HG02678 (cell line): ENCODE results near the gene SULT4A1.

Source experiments
- ATAC-seq: cut with Tn5 transposase; IDR thresholded peaks from one replicate; pipeline ENCODE4 v1.9.1; 2021; ENCODE audit warnings: mild to moderate bottlenecking, moderate library complexity; ENCODE audit not compliant: unreplicated experiment

Gene SULT4A1

DNA sequence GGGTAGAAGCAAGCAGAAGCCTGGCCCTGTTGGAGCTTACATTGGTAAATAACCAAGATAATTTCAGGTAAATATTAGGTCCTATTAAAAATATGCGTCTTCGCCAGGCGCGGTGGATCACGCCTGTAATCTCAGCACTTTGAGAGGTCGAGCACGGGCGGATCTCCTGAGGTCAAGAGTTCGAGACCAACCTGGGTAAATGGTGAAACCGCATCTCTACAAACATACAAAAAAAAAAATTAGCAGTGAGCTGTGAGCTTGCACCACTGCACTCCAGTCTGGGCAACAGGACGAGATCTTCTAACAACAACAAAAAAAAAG is 529 bp upstream of the SULT4A1 start:
- no peak for ATAC-seq

- no peak for ATAC-seq
These were observed 784 bp downstream of the SULT4A1 start for GRCh38 chr22:43861529-43861928.

DNA sequence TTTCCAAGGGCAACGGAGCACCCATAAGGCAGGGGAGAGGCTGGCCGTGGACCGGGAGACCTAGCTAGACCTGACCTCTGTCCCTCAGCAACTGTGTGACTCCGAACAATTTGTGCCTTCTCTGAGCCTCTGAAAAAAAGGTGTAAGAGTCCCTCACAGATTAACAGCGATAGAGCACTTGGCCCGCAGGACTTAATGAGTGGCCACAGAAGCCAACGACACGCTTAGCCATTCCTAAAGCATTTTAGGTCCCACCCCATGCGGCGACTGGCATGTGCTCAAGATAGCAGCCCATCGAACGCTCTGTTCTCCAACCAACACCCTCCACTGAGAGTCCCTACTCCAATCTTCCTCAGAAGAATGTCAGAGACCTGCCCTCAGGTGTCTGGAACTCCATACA is 1.5 kb downstream of the SULT4A1 start:
- ATAC-seq: no peak

GRCh38 chr22:43860126-43860525 is 2.2 kb downstream of the SULT4A1 start:
- no peak for ATAC-seq

DNA sequence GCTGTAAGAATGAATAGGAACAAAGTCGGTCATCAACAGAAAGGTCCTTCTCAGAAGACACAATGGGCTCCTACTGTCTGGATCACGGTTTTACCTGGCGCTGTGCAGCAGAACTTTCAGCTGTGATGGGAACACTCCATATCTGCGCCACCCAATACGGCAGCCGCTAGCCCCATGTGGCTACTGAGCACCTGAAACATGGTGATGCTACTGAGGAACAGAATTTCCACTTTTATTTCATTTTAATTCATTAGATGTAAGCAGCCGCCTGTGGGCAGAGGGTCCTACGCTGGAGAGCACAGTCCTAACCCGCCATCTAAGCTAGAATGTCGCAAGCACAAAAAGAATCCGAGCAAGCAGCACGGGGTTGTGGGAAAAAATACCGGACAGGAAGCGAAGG is 2.7 kb downstream of the SULT4A1 start:
- ATAC-seq: no peak

GRCh38 chr22:43859176-43859575 is 3.1 kb downstream of the SULT4A1 start:
- ATAC-seq: no peak

DNA sequence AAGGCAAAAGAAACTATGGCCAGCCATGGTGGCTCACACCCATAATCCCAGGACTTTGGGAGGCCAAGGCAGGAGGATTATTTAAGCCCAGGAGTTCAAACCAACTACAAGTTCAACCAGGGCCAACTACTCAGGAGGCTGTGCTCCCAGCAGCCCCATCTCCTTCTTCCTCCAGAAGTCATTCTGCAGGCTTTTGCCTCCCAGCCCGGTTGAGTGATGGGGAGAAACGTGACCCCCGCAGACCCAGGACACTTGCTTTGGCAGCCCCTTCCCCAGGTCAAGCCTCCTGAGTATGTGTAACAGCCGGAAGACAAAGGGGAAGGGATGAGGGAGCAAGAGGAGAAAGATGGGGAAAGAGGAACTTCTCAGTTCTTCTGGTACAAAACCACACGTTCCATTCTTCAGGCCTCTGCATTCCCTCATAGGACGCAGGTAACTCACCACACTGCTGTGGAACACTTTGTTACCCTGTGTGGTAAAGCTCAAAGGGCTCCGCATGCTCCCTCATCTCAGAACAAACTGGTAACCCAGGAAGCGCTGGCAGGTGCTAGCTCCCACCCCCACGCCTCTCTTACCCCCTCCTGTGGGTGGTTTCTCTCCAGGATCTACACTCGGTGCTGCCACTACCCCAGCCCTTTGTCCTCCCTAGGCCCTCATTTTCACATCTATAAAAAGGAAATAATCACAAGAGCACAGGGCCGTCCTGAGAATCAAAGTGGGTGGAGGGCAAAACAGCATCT is 4.0 kb downstream of the SULT4A1 start:
- ATAC-seq: no peak

GRCh38 chr22:43857367-43857766 is 4.9 kb downstream of the SULT4A1 start:
- no peak for ATAC-seq

DNA sequence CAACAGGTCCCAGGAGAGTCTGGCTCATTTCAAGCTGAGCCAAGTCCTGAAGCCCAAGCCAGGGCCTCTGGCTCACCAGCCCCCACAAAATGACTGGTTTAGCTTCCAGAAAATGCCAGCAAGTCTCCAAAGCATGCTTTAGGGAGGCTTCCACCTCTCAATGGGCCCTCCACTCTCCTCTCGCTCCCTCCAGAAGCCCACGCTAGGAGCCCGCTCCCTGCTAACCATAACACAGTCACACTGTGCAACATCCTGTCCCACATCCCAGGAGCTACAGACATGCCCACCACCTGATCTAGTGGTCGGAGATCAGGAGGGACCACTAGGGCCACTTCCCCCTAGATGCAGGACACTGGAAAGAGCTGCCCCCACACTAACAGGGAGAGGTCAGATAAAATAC is 6.9 kb downstream of the SULT4A1 start:
- no peak for ATAC-seq

DNA sequence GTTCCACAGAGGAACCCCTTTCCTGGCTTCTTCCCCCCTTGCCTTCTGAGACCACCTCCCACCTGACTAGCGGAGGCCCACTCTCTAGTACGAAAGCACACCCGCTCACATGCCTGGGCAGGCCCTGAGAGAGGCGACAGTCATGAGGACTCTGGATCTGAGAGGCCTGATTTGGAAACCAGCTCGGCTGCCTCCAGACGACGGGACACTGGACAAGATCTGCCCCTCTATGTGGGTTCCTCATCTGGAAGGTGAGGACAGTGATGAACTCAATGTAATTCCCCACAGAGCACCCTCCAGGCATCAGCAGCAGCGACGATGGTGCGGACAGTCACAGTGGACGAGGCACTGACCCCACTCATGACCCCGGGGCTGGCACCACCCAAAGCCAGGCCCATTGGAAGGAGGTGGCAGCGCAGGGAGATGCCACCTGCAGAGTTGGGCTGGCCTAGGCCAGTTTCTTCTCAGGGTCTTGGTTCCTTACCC is 7.5 kb downstream of the SULT4A1 start:
- no peak for ATAC-seq

- no peak for ATAC-seq
These were observed 8.1 kb downstream of the SULT4A1 start for GRCh38 chr22:43854121-43854785.

DNA sequence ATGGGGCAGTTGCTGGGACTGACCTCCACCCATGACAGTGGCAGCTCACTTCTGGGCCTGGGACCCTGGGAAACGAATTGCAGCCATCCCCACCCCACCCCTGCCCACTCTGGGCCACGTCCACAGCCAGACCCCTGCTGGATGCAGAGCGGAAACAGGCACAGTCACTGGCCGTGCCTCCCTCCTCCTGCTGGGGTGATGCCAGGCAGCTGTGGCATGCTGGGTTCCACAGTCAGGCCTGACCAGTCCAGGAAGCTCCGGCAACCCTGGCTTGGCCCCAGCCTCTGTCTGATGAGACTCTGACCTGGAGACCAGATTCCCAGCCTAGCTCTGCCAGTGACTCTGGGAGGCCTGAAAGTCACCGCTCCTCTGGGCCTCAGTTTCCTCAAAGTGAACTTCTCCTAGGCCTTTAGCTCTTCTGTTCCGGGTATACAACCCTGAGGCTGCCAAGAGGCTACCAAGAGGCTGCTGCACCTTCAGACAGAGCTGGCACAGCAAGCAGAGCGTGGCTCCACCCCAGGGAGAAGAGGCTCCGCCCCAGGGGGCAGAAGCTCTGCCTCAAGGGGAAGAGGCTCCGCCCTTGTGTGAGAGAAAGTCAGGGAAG is 8.9 kb downstream of the SULT4A1 start:
- ATAC-seq: no peak

GRCh38 chr22:43852573-43853327 is 9.6 kb downstream of the SULT4A1 start:
- ATAC-seq: no peak

GRCh38 chr22:43851979-43852307 is 10.4 kb downstream of the SULT4A1 start:
- ATAC-seq: no peak

GRCh38 chr22:43851058-43851978 is 11.0 kb downstream of the SULT4A1 start:
- no peak for ATAC-seq

- no peak for ATAC-seq
These were observed 11.8 kb downstream of the SULT4A1 start for GRCh38 chr22:43850529-43850928.

- no peak for ATAC-seq
These were observed 12.6 kb downstream of the SULT4A1 start for GRCh38 chr22:43849731-43850130.

GRCh38 chr22:43848366-43849171 is 13.7 kb downstream of the SULT4A1 start:
- ATAC-seq: no peak

DNA sequence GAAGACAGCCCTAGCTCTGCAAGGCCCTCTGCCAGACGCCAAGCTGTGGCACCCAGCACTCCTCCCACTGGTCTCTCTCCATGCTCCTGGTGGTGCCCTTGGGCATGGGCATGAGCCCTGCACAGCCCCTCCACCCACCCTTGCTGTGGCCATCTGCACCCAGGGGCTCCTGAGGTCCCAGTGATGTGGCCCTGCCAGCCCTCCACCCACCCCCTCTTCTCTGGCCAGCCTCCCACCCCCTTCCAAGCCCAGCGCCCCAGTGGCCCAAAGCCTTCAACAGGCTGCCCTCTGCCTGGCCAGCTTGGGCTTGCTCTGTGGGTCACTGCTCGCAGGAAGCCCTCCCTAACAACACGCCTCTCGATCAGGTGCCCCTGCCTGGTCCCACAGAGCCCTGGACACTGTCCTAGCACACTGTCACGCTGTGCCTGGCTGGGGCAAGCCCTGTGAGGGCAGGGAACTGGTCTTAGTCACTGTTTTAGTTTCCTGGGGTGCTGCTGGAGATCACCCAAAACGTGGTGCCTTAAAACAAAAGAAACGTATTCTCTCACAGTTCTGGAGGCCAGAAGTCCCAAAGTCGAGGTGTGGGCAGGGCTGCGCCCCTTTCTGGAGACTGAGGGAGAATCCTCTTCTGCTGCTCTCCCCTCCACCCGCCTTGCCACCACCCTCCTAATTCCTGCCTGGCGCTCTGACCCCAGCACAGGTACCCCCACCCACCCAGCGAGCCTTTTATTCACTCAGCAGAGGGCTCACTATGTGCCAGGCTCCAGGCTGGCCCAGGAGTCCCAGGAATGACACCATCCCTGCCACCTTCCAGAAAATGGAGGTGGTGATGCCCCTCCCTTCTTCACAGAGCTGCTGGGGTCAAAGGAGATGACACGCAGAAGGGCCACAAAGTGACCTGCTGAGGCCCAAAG is 14.7 kb downstream of the SULT4A1 start:
- no peak for ATAC-seq
